ENCODE data around the gene ZNF668. TPM values are rescaled to one million over a fixed set of nuclear protein-coding genes. Genes with fewer than 3 reads are reported as not detected.

ZNF668 gene
- total RNA-seq, 1 experiment from 2014 or later, result 16.8 TPM

GRCh38 chr16:31079342-31079944 lies 5.4 kb upstream of the ZNF668 start:
- BruUV-seq (replicated peaks), result no TSS peak
- H3K9me3 ChIP-seq (ENCODE audit: control insufficient read depth in 1 of 2, insufficient read depth in 1 of 2, low read depth in 1 of 2, low read length in 2 of 2), result no peaks in the 10 kb centered on the region
- H3K36me3 ChIP-seq (ENCODE audit: control insufficient read depth in 1 of 2, insufficient read depth in 2 of 2, low read length in 2 of 2), result peaks cover 19 to 42% of the 10 kb centered on the region in 2 experiments
- intact Hi-C loops (cut with micrococcal nuclease), result loop anchor here (10.0 kb wide), 1 partner anchor 375 kb away; the partner anchor contains the start of gene ARMC5
- no peak overlapping the region for H3K4me3 ChIP-seq (replicated peaks in 1 of 2; ENCODE audit: low read depth in 1 of 2, low read length in 2 of 2)
- H3K4me2 ChIP-seq (ENCODE audit: low read length), result no peak overlapping the region
- no peaks in the 10 kb centered on the region for H3K9me2 ChIP-seq (ENCODE audit: insufficient read depth)
- no peak overlapping the region for H2AFZ ChIP-seq (ENCODE audit: low read depth, low read length, poor library complexity, severe bottlenecking)
- ATAC-seq (no peak), DNase-seq (ENCODE audit: low read depth, low spot score) (no peak)
- RAD21 ChIA-PET (ENCODE audit: low non-redundant PET in 1 of 2, low total read pairs in 2 of 2, uncharacterized antibody in 2 of 2, unreplicated experiment in 2 of 2), result no interaction called here
- POLR2A ChIA-PET, result no interaction called here
- H3K79me2 ChIP-seq (ENCODE audit: insufficient read depth, low read length), result peaks cover 36% of the 10 kb centered on the region
- H3K4me1 ChIP-seq (ENCODE audit: control insufficient read depth in 1 of 2, insufficient read depth in 2 of 2, low read length in 2 of 2), result peaks cover 3 to 19% of the 10 kb centered on the region in 2 experiments; a peak in 2 of 4 replicates
- H4K20me1 ChIP-seq (ENCODE audit: insufficient read depth), result no peaks in the 10 kb centered on the region
- TF ChIP-seq SIN3A (IDR thresholded peaks at IDR 0.05; ENCODE audit: low read depth) (no peak), MAX (IDR thresholded peaks at IDR 0.05) (no peak), SP1 (IDR thresholded peaks at IDR 0.05; ENCODE audit: low read depth) (no peak), ZFX (IDR thresholded peaks at IDR 0.05) (no peak), EZH2phosphoT487 (IDR thresholded peaks at IDR 0.05; ENCODE audit: borderline replicate concordance) (no peak), CBX3 (IDR thresholded peaks at IDR 0.05; ENCODE audit: low read depth) (no peak), ATF3 (IDR thresholded peaks at IDR 0.05) (no peak), ZBTB33 (IDR thresholded peaks at IDR 0.05; ENCODE audit: extremely low read depth, insufficient replicate concordance, low read length) (no peak), ZNF274 (IDR thresholded peaks at IDR 0.05; ENCODE audit: low read depth, low read length) (no peak), EGR1 (IDR thresholded peaks at IDR 0.05; ENCODE audit: low read depth) (no peak), JUND (IDR thresholded peaks at IDR 0.05) (no peak), FOSL1 (IDR thresholded peaks at IDR 0.05; ENCODE audit: low read depth) (no peak), CEBPB (IDR thresholded peaks at IDR 0.05; ENCODE audit: low read depth) (no peak), REST (IDR thresholded peaks at IDR 0.05; ENCODE audit: low read depth) (no peak), YY1 (IDR thresholded peaks at IDR 0.05; ENCODE audit: extremely low read depth, insufficient replicate concordance, low read depth, low read length) (no peak), POLR2A (IDR thresholded peaks at IDR 0.05; ENCODE audit: borderline replicate concordance, extremely low read depth, insufficient read depth, insufficient read length) (no peak), ELF1 (IDR thresholded peaks at IDR 0.05; ENCODE audit: borderline replicate concordance, low read depth) (no peak)
- H3K9ac ChIP-seq (ENCODE audit: low read length), result no peak overlapping the region
- no peaks in the 10 kb centered on the region for H3K27me3 ChIP-seq (ENCODE audit: insufficient read depth, low read length)
- CTCF ChIA-PET, result no interaction called here
- H3K27ac ChIP-seq (ENCODE audit: low read depth, low read length), result no peak overlapping the region
